Prostate gland (tissue), 2 donors: ENCODE measurements around the gene NBPF14. TPM values are rescaled to one million over a fixed set of nuclear protein-coding genes. Genes with fewer than 3 reads are reported as not detected.
"Not testable (repeated sequence)": the region's sequence is repeated elsewhere in the genome, so short reads cannot be mapped to it uniquely, and the experiment has no call there.

Experiments
- DNase-seq: peaks from one replicate; pipeline ENCODE4 v3.0.0-alpha.2; 2019; ENCODE audit warnings: low spot score
- H3K27ac ChIP-seq, 2 donors: fragments of 200-600 bp; sonication (generic); 2 replicates each; pipeline ENCODE4 v1.5.1; 2017 to 2019
- H3K27me3 ChIP-seq: fragments of 200-600 bp; sonication (generic); replicated peaks from 2 replicates; pipeline ENCODE4 v1.5.1; 2019; ENCODE audit not compliant: insufficient read depth
- H3K36me3 ChIP-seq, 2 donors: fragments of 200-600 bp; sonication (generic); 1 replicate in 1 of 2; 2 replicates in 1 of 2; pipeline versions ENCODE4 v1.5.1 to v1.8.1; 2017 to 2019
- H3K4me1 ChIP-seq: fragments of 200-600 bp; sonication (generic); replicated peaks from 2 replicates; pipeline ENCODE4 v1.5.1; 2019
- H3K4me3 ChIP-seq, 2 donors: fragments of 200-600 bp; sonication (generic); 2 replicates each; pipeline ENCODE4 v1.5.1; 2017 to 2019
- H3K9me3 ChIP-seq: fragments of 200-600 bp; sonication (generic); 2 replicates; pipeline ENCODE4 v1.5.1; 2017
- POLR2A ChIP-seq: fragments of 450-650 bp; IDR thresholded peaks from one replicate; pipeline ENCODE4 v1.6.1; 2016; ENCODE audit warnings: antibody characterized with exemption, mild to moderate bottlenecking
- POLR2AphosphoS5 ChIP-seq: sonication (generic); formaldehyde crosslinking; IDR thresholded peaks from one replicate; pipeline ENCODE4 v1.6.1; 2017; ENCODE audit warnings: antibody characterized with exemption
- WGBS: methylation state at CpG from one replicate; pipeline ENCODE4 v1.1.5; 2018; 5-methylcytosine and 5-hydroxymethylcytosine counted together
- intact Hi-C: fragments of 100-400 bp; cut with DNase I; formaldehyde crosslinking; loops from one replicate; pipeline ENCODE4 v1.14.2; 2022
- small RNA-seq, 2 donors: library from RNA; depleted of rRNA; stranded (forward); fragments of <200 nt; gene quantifications; one replicate each; pipeline ENCODE3, GENCODE V24; 2016
- total RNA-seq, 2 donors: library from RNA; depleted of rRNA; stranded (reverse); fragments of >200 nt; gene quantifications; one replicate each; pipeline ENCODE4 v1.1.0, GENCODE V29; 2016

Gene NBPF14
- total RNA-seq, 2 donors from 2014 or later: 38.7 to 41.5 TPM

GRCh38 chr1:148522561-148523204, 73.1 kb downstream of the NBPF14 start:
- H3K4me1 ChIP-seq, H3K27me3 ChIP-seq, H3K9me3 ChIP-seq, intact Hi-C loops, H3K36me3 ChIP-seq: not testable (repeated sequence)
- peak; percentile 77 for TF ChIP-seq POLR2AphosphoS5
- peak; percentile 94 for TF ChIP-seq POLR2A
- DNase-seq: peak; percentile 90
- Histone ChIP-seq H3K27ac (peak overlapping the region; percentile 85 to 89), H3K4me3 (peak overlapping the region; percentile 32 to 33)
- 1% methylated on average over 30 of the region's 30 CpGs for WGBS

GRCh38 chr1:148522072-148522471, 73.7 kb downstream of the NBPF14 start:
- peak; percentile 9 for TF ChIP-seq POLR2A
- H3K36me3 ChIP-seq, H3K9me3 ChIP-seq, H3K4me1 ChIP-seq, intact Hi-C loops, H3K27me3 ChIP-seq: not testable (repeated sequence)
- peak overlapping the region; percentile 85 to 89 for H3K27ac ChIP-seq
- peak overlapping the region; percentile 9 to 33 for H3K4me3 ChIP-seq
- whole genome bisulfite sequencing: 2% methylated on average over 20 of the region's 23 CpGs
- DNase-seq: peak; percentile 85

GRCh38 chr1:148514310-148514709, 81.5 kb downstream of the NBPF14 start:
- DNase-seq, H3K27ac ChIP-seq, intact Hi-C loops, H3K4me3 ChIP-seq, H3K4me1 ChIP-seq, H3K9me3 ChIP-seq, H3K27me3 ChIP-seq, H3K36me3 ChIP-seq: not testable (repeated sequence)
- no CpG with 5 or more reads among the region's 3 CpGs for WGBS

- H3K27ac ChIP-seq, H3K4me1 ChIP-seq, intact Hi-C loops, H3K36me3 ChIP-seq, H3K27me3 ChIP-seq, H3K9me3 ChIP-seq, DNase-seq, H3K4me3 ChIP-seq: not testable (repeated sequence)
- 93% methylated on average over 7 of the region's 9 CpGs for WGBS
These were observed 83.1 kb downstream of the NBPF14 start for GRCh38 chr1:148512571-148513184.

- H3K27ac ChIP-seq, H3K9me3 ChIP-seq, H3K4me3 ChIP-seq, intact Hi-C loops, H3K4me1 ChIP-seq, H3K27me3 ChIP-seq, H3K36me3 ChIP-seq, DNase-seq: not testable (repeated sequence)
These were observed 101.9 kb downstream of the NBPF14 start for GRCh38 chr1:148493933-148494332.

- WGBS: 88% methylated on average over 12 of the region's 12 CpGs
These were observed 112.8 kb downstream of the NBPF14 start, which contains the start of gene PPIAL4G for GRCh38 chr1:148483029-148483428. TSS of gene PPIAL4G (minus strand) at chr1:148483302. CDS start at chr1:148483252, 50 bp downstream.

More at GRCh38 chr1:148483029-148483428, 112.8 kb downstream of the NBPF14 start, which contains the start of gene PPIAL4G:
- H3K27ac ChIP-seq, H3K9me3 ChIP-seq, intact Hi-C loops, DNase-seq, H3K27me3 ChIP-seq, H3K4me1 ChIP-seq, H3K4me3 ChIP-seq, H3K36me3 ChIP-seq: not testable (repeated sequence)

Small RNA genes lying within 50 kb of the gene (small RNA-seq; reads per million reads assigned to genes)
- 0 reads per million in 2 donors for gene RF00003

Other genes starting within 250 kb of the NBPF14 start
- not detected for gene PPIAL4G, start 112.7 kb downstream of the NBPF14 start, total RNA-seq
- 10 to 100 TPM; 40.4 to 88.4 TPM for gene NUDT4B, start 152.8 kb upstream of the NBPF14 start, total RNA-seq
- 10 to 100 TPM; 30.8 to 42.8 TPM for gene PDE4DIP, start 248.4 kb upstream of the NBPF14 start, total RNA-seq